Measurements from ENCODE around the gene SLC37A4. TPM values are rescaled to one million over a fixed set of nuclear protein-coding genes. Genes with fewer than 3 reads are reported as not detected.

Gene SLC37A4
- total and polyA plus RNA-seq, 10 of the 15 experiments (the other 5 are each of a cell fraction or from before 2014, with no cell fraction given), result 11.6 to 29.7 (median 20.4) TPM

DNA sequence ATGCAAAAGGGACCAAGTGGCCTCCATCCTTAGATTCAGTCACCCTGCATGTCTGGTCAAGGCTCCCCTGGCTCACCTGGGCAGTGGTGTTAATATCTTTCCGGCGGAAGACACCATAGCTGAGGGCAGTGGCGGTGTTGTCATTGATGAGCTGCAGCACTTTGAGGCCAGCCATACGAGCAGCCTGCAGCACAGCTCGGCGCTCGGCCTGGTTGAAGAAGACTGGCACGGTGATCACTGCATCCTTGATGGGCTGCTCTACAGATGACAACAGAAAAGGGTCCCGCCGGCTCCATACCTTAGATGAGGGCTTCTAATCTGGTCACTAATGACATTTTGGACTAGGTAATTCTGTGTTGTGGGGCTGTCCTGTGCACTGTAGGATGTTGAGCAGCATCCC is 23.7 kb upstream of the SLC37A4 start:
- Histone ChIP-seq H3K4me3 (no peak overlapping the region), H3K4me1 (ENCODE audit: control insufficient read depth, insufficient read depth, low read length) (peaks cover 24% of the 10 kb centered on the region), H3K79me2 (ENCODE audit: control insufficient read depth, insufficient read depth, low read length) (peaks cover 45% of the 10 kb centered on the region), H3K9me3 (replicated peaks; ENCODE audit: control insufficient read depth, insufficient read depth, low read length) (no peaks in the 10 kb centered on the region), H3K9ac (ENCODE audit: control insufficient read depth, insufficient read depth, low read length) (no peak overlapping the region), H3K27me3 (replicated peaks in 1 of 2; ENCODE audit: control insufficient read depth in 2 of 2, insufficient read depth in 2 of 2, low read length in 1 of 2) (no peaks in the 10 kb centered on the region), H3K4me2 (ENCODE audit: control insufficient read depth, insufficient read depth) (peak overlapping the region; percentile 20; the same call in 1 of the 2 replicates), H2AFZ (ENCODE audit: control insufficient read depth, low read depth, low read length) (no peak overlapping the region), H4K20me1 (ENCODE audit: control insufficient read depth, insufficient read depth) (no peaks in the 10 kb centered on the region), H3K36me3 (ENCODE audit: control insufficient read depth in 2 of 2, insufficient read depth in 2 of 2, low read length in 1 of 2) (peaks cover 20 to 31% of the 10 kb centered on the region in 2 experiments), H3K27ac (ENCODE audit: control insufficient read depth, insufficient read depth) (no peak overlapping the region)
- in situ Hi-C loops (cut with MboI) (no loop called here), intact Hi-C loops (cut with micrococcal nuclease; ENCODE audit: unreplicated experiment) (no loop called here)
- DNase-seq (ENCODE audit: low read depth, low spot score) (no peak), FAIRE-seq (no peak), ATAC-seq (no peak)
- WGBS (ENCODE audit: insufficient coverage, insufficient replicate concordance, low lambda C conversion rate, missing lambda C conversion rate), result 97% methylated on average over 10 of the region's 10 CpGs
- no TSS peak for BruUV-seq (replicated peaks)
- CTCF ChIA-PET, result interaction anchor here (0.6 to 2.2 kb wide), 3 partner anchors 12 to 23 kb away, joined by 3 to 7 read pairs (median 3); no protein-coding TSS in a partner anchor
- SMC1A ChIA-PET (ENCODE audit: uncharacterized antibody, unreplicated experiment), result no interaction called here
- POLR2A ChIA-PET, result interaction anchor here (1.0 to 2.7 kb wide), 2 partner anchors 24 to 28 kb away, joined by 3 to 14 read pairs; partner anchors contain the start of gene SLC37A4
- RAD21 ChIA-PET (ENCODE audit: unreplicated experiment), result no interaction called here
- no peak for TF ChIP-seq MYC (IDR thresholded peaks at IDR 0.05; ENCODE audit: insufficient read depth, insufficient read length, insufficient replicate concordance, low read length, severe bottlenecking)
- no peak for TF ChIP-seq RAD51 (IDR thresholded peaks at IDR 0.05)
- TF ChIP-seq, protein P1, sequence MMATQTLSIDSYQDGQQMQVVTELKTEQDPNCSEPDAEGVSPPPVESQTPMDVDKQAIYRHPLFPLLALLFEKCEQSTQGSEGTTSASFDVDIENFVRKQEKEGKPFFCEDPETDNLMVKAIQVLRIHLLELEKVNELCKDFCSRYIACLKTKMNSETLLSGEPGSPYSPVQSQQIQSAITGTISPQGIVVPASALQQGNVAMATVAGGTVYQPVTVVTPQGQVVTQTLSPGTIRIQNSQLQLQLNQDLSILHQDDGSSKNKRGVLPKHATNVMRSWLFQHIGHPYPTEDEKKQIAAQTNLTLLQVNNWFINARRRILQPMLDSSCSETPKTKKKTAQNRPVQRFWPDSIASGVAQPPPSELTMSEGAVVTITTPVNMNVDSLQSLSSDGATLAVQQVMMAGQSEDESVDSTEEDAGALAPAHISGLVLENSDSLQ (IDR thresholded peaks at IDR 0.05), result no peak
- TF ChIP-seq, protein P2, sequence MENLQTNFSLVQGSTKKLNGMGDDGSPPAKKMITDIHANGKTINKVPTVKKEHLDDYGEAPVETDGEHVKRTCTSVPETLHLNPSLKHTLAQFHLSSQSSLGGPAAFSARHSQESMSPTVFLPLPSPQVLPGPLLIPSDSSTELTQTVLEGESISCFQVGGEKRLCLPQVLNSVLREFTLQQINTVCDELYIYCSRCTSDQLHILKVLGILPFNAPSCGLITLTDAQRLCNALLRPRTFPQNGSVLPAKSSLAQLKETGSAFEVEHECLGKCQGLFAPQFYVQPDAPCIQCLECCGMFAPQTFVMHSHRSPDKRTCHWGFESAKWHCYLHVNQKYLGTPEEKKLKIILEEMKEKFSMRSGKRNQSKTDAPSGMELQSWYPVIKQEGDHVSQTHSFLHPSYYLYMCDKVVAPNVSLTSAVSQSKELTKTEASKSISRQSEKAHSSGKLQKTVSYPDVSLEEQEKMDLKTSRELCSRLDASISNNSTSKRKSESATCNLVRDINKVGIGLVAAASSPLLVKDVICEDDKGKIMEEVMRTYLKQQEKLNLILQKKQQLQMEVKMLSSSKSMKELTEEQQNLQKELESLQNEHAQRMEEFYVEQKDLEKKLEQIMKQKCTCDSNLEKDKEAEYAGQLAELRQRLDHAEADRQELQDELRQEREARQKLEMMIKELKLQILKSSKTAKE (IDR thresholded peaks at IDR 0.05; ENCODE audit: low read depth, poor library complexity, severe bottlenecking), result no peak
- TF ChIP-seq POLR2AphosphoS5 (IDR thresholded peaks at IDR 0.05; ENCODE audit: low read length), result no peak
- TF ChIP-seq MEF2B (IDR thresholded peaks at IDR 0.05; ENCODE audit: partially characterized antibody, poor library complexity, severe bottlenecking), result no peak
- TF ChIP-seq, protein P3, sequence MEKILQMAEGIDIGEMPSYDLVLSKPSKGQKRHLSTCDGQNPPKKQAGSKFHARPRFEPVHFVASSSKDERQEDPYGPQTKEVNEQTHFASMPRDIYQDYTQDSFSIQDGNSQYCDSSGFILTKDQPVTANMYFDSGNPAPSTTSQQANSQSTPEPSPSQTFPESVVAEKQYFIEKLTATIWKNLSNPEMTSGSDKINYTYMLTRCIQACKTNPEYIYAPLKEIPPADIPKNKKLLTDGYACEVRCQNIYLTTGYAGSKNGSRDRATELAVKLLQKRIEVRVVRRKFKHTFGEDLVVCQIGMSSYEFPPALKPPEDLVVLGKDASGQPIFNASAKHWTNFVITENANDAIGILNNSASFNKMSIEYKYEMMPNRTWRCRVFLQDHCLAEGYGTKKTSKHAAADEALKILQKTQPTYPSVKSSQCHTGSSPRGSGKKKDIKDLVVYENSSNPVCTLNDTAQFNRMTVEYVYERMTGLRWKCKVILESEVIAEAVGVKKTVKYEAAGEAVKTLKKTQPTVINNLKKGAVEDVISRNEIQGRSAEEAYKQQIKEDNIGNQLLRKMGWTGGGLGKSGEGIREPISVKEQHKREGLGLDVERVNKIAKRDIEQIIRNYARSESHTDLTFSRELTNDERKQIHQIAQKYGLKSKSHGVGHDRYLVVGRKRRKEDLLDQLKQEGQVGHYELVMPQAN (conservative IDR thresholded peaks at IDR 0.05), result no peak
- TF ChIP-seq EED (IDR thresholded peaks at IDR 0.05; ENCODE audit: low read depth), result no peak
- no peak for TF ChIP-seq IKZF1 (conservative IDR thresholded peaks at IDR 0.05)
- TF ChIP-seq ZNF622 (IDR thresholded peaks at IDR 0.05), result no peak
- TF ChIP-seq CBX5 (IDR thresholded peaks at IDR 0.05; ENCODE audit: low read depth), result no peak
- TF ChIP-seq RAD21 (IDR thresholded peaks at IDR 0.05; ENCODE audit: insufficient read depth, low read depth, low read length), result no peak
- TF ChIP-seq, protein P4, sequence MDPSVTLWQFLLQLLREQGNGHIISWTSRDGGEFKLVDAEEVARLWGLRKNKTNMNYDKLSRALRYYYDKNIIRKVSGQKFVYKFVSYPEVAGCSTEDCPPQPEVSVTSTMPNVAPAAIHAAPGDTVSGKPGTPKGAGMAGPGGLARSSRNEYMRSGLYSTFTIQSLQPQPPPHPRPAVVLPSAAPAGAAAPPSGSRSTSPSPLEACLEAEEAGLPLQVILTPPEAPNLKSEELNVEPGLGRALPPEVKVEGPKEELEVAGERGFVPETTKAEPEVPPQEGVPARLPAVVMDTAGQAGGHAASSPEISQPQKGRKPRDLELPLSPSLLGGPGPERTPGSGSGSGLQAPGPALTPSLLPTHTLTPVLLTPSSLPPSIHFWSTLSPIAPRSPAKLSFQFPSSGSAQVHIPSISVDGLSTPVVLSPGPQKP (IDR thresholded peaks at IDR 0.05; ENCODE audit: low read depth, low read length), result no peak
- TF ChIP-seq SIX5 (IDR thresholded peaks at IDR 0.05; ENCODE audit: low read depth, low read length, severe bottlenecking), result no peak
- TF ChIP-seq ESRRA (IDR thresholded peaks at IDR 0.05; ENCODE audit: low read length), result no peak
- no peak for TF ChIP-seq KAT2A (conservative IDR thresholded peaks at IDR 0.05; ENCODE audit: control insufficient read depth, low read depth, low read length)
- no peak for TF ChIP-seq RFX5 (IDR thresholded peaks at IDR 0.05; ENCODE audit: low read depth, low read length)
